Tongue (tissue), 2 donors: ENCODE results near the gene CXCL8. TPM values are rescaled to one million over a fixed set of nuclear protein-coding genes. Genes with fewer than 3 reads are reported as not detected.
A peak's percentile ranks its signal among the peaks of the same experiment; 100 is the strongest.
"Not testable (repeated sequence)": the region's sequence is repeated elsewhere in the genome, so short reads cannot be mapped to it uniquely, and the experiment has no call there.

Source experiments
- DNase-seq: peaks from one replicate; pipeline ENCODE4 v3.0.0-alpha.2; 2015
- total RNA-seq: library from RNA; depleted of rRNA; stranded (reverse); fragments of >200 nt; gene quantifications from one replicate; pipeline ENCODE4 v1.2.3, GENCODE V29; 2014

CXCL8 gene
- 9.6 TPM for total RNA-seq

GRCh38 chr4:73740353-73740778 lies at the start of gene CXCL8:
Gene CXCL8 (plus strand): TSS chr4:73740569. CDS start chr4:73740659, 90 bp downstream.
- DNase-seq: peak; percentile 40

DNA sequence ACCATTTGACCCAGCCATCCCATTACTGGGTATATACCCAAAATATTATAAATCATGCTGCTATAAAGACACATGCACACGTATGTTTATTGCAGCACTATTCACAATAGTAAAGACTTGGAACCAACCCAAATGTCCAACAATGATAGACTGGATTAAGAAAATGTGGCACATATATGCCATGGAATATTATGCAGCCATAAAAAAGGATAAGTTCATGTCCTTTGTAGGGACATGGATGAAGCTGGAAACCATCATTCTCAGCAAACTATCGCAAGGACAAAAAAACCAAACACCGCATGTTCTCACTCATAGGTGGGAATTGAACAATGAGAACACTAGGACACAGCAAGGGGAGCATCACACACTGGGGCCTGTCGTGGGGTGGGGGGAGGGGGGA lies 49.2 kb upstream of the CXCL8 start:
- DNase-seq: not testable (repeated sequence)

GRCh38 chr4:73691759-73692158 lies 48.6 kb upstream of the CXCL8 start:
- DNase-seq: no peak

- no peak for DNase-seq
Observed at GRCh38 chr4:73692254-73692653, 48.1 kb upstream of the CXCL8 start.

DNA sequence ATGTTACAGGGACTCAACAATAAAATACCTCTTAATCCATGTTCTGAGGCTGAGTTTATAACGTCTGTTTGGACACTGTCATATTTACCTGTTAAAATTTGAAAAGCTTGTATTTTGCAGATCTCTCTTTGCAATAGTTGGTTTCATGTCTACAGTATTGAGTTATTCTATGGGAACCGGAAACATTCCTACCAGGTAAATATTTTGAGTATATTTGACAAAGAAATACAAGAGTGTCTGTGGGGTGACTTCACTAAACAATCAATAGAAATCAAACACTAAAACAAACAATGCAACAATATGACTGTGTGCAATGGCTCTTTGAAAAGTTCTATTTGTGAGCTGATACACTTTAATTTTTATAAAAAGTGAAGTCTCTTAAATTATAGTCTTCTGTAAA lies 47.7 kb upstream of the CXCL8 start:
- no peak for DNase-seq

- no peak for DNase-seq
Observed at GRCh38 chr4:73693811-73694210, 46.6 kb upstream of the CXCL8 start.

DNA sequence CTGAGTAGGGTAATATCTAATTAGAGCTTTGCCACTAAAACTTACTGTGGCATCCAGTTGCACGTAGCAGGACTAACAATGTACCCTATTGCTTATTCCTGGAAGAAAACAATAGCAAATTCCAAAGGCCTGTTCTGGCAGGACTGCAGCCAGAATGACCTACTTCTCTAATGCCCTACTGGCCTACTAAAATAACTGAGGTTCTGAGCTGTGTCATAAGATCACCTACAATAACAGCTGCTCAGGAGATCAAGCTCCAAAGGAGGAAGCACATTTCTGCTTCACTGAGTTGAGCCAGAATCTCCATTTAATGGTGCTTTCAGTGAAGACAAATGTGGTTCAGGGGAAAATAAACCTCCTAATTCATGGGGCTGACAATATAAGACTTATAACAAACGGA lies 42.2 kb upstream of the CXCL8 start:
- DNase-seq: no peak

DNA sequence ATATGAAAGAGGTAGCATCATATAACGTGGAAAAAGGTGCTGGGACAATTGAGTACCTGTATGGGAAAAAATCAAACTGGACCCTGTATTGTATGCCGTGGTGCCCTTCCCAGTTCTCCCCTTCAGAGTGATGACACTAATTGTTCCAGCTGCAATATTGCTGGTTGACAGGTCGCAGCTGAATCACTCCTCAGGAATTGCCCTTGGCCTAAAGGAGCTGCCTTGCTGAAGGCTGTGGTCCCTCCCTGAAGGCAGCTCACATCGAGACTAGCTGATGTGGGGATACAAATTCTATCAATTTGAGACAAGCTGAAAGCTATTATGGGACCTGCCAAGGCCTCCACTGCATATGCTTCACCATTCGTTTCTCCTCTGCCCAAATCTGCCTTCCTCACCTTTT lies 39.3 kb upstream of the CXCL8 start:
- no peak for DNase-seq

- DNase-seq: no peak
Observed at GRCh38 chr4:73702796-73703287, 37.5 kb upstream of the CXCL8 start.

GRCh38 chr4:73703320-73703719 lies 37.0 kb upstream of the CXCL8 start:
- no peak for DNase-seq

GRCh38 chr4:73704314-73705055 lies 35.9 kb upstream of the CXCL8 start:
- DNase-seq: peak; percentile 25

GRCh38 chr4:73705056-73705432 lies 35.3 kb upstream of the CXCL8 start:
- DNase-seq: no peak

DNA sequence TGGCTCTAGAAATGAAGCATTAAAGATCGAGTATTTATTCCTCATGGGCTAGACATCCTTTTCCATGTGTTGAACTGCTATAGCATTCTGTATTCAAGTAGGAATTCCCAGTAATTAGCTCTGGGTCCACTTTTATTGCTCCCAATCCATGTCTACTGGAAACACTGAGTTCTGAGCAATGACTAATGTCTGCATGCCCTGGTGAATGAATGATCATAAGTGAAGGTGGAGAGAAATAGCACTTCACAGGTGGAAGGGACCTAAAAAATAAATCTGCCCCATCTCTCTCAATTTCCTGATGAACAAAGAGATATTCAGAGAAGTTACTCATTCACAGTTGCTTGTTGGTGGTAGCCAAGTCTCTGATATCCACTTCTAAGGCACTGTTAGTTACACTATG lies 34.6 kb upstream of the CXCL8 start:
- no peak for DNase-seq

GRCh38 chr4:73706811-73707210 lies 33.6 kb upstream of the CXCL8 start:
- no peak for DNase-seq

DNA sequence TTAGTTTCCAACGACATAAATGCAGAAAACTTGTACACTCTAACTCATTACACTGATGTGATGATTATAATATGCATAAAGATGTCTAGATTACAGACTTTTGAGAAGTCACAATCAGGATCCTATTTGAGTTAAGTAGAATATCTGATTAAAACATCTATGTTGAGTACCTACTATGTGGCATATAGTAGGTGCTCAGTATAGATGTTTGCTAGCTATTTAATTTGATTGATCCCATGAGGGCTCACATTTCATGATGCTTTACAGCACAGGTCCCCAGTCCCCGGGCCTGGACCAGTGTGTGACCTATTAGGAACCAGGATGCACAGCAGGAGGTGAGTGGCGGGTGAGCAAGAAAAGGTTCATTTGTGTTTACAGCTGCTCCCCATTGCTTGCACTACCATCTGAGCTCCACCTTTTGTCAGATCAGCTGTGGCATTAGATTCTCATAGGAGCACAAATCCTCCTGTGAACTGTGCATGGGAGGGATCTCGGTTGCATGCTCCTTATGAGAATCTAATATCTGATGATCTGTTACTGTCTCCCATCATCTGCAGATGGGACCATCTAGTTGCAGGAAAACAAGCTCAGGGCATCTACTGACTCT lies 33.0 kb upstream of the CXCL8 start:
- DNase-seq: no peak

DNA sequence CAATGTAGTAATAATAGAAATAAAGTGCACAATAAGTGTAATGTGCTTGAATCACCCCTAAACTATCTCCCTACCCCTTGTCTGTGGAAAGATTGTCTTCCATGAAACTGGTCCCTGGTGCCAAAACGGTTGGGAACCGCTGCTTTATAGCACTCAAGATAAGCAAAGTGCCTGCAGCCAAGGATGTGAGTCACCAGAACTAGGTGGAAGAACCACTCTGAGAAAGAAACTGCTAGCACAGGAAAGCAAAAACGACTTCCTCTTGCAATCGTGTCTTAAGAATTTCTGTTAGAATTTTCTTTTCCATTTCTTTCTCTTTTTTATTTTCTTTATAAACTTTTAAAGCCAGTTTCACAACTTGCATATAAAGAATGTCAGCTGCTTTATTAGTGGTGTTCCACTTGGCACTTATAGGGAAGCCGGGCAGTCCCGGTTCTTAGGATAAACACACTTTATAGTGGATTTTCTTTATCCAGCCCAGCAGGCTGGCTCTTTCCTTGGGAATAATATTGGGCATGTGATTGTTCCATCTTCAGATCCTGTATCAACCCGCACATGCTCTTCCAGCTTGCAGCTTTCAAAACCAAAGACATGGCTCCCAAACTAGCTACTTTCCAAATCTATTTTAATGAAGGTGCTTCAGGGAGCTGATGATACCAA lies 32.3 kb upstream of the CXCL8 start:
- DNase-seq: no peak

DNA sequence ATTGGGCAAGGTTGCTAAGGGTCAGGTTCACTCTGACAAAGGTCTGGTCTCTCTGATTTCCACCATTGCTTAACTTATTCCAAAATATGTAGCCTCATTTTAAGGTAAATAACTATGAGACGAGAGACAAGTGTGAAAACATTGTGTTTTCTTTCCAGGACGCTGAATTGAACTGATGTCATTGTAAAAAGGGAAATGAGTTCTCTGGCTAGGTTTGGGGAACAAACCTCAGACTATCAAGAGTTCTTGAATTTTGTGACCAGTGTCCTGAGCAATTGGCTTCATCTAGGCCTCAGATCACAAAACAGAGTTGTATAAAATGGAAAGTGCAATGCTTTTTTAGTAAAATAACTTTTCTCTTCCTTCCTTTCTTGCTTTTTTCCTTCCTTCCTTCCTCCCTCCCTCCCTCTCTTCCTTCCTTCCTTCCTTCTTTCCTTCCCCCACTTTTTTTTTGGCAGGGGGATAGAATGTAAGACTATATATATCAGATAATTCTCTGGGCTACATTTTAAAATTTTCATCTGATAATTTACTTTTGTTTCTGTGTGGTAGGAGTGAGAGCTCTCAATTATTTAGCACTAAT lies 30.8 kb upstream of the CXCL8 start:
- no peak for DNase-seq

GRCh38 chr4:73710094-73710493 lies 30.3 kb upstream of the CXCL8 start:
- DNase-seq: no peak

GRCh38 chr4:73711989-73712388 lies 28.4 kb upstream of the CXCL8 start:
- no peak for DNase-seq

- DNase-seq: no peak
Observed at GRCh38 chr4:73713650-73714049, 26.7 kb upstream of the CXCL8 start.

- no peak for DNase-seq
Observed at GRCh38 chr4:73714647-73715046, 25.7 kb upstream of the CXCL8 start.

- DNase-seq: no peak
Observed at GRCh38 chr4:73715659-73716058, 24.7 kb upstream of the CXCL8 start.
